SK-N-SH (cell line): ENCODE measurements around the gene NTM. TPM values are rescaled to one million over a fixed set of nuclear protein-coding genes. Genes with fewer than 3 reads are reported as not detected.

Experiments used
- CTCF ChIA-PET: fragments of 300-600, 350-600 bp; formaldehyde crosslinking; extraction: SDS; loops from one replicate; lab custom pipeline; 2021; lab: Yijun Ruan, JAX
- POLR2A ChIA-PET: fragments of 350-600 bp; sonication (Branson Sonifier 250); formaldehyde crosslinking; extraction: SDS; loops from one replicate; lab custom pipeline; 2020; ENCODE audit warnings: antibody characterized with exemption, inconsistent platforms; lab: Yijun Ruan, JAX
- DNase-seq: peaks from one replicate; pipeline ENCODE4 v3.0.0; 2012
- H2AFZ ChIP-seq: fragments of 200-600 bp; sonication (generic); 2 replicates; pipeline ENCODE4 v1.8.1; 2016; ENCODE audit warnings: antibody characterized with exemption, mild to moderate bottlenecking, low read depth
- H3F3A ChIP-seq: fragments of 200-600 bp; sonication (generic); replicated peaks from 2 replicates; pipeline ENCODE3; 2016; ENCODE audit warnings: antibody characterized with exemption, mild to moderate bottlenecking; ENCODE audit not compliant: insufficient read depth
- H3K27ac ChIP-seq, 2 experiments: fragments of 200-500 bp in 1 of 2; fragments of 200-600 bp in 1 of 2; sonication (Bioruptor generic) in 1 of 2; sonication (generic), shearing (Covaris generic) in 1 of 2; 2 replicates each; pipeline versions ENCODE4 v1.5.1 to v1.6.1; 2014 to 2016; ENCODE audit warnings: low read depth in 2 of 2, inconsistent platforms in 1 of 2, low read length in 1 of 2, mild to moderate bottlenecking in 1 of 2, mixed read lengths in 1 of 2
- H3K27me3 ChIP-seq: fragments of 200-600 bp; sonication (generic), shearing (Covaris generic); 2 replicates; pipeline ENCODE4 v1.6.1; 2016; ENCODE audit warnings: mixed run types; ENCODE audit not compliant: insufficient read depth
- H3K36me3 ChIP-seq, 2 experiments: fragments of 200-500 bp in 1 of 2; fragments of 200-600 bp in 1 of 2; sonication (Bioruptor generic) in 1 of 2; sonication (generic) in 1 of 2; replicated peaks in 1 of 2; 2 replicates each; pipeline versions ENCODE3 to v1.5.1; 2014 to 2016; ENCODE audit warnings: low read length in 1 of 2, mild to moderate bottlenecking in 1 of 2; ENCODE audit not compliant: insufficient read depth in 2 of 2, control insufficient read depth in 1 of 2
- H3K4me1 ChIP-seq, 2 experiments: fragments of 200-500 bp in 1 of 2; fragments of 200-600 bp in 1 of 2; sonication (Bioruptor generic) in 1 of 2; sonication (generic), shearing (Covaris generic) in 1 of 2; 2 replicates each; pipeline versions ENCODE4 v1.5.1 to v1.6.1; 2014 to 2016; ENCODE audit warnings: low read depth in 1 of 2, low read length in 1 of 2, mixed run types in 1 of 2; ENCODE audit not compliant: insufficient read depth in 2 of 2, control insufficient read depth in 1 of 2
- H3K4me2 ChIP-seq: fragments of 200-600 bp; sonication (generic), shearing (Covaris generic); 2 replicates; pipeline ENCODE4 v1.6.1; 2017; ENCODE audit warnings: mixed run types
- H3K4me3 ChIP-seq, 2 experiments: fragments of 200-500 bp in 1 of 2; fragments of 200-600 bp in 1 of 2; sonication (Bioruptor generic) in 1 of 2; sonication (generic), shearing (Covaris generic) in 1 of 2; 2 replicates each; pipeline versions ENCODE4 v1.5.1 to v1.8.1; 2014 to 2016; ENCODE audit warnings: low read depth in 2 of 2, inconsistent platforms in 1 of 2, low read length in 1 of 2, mild to moderate bottlenecking in 1 of 2, mixed read lengths in 1 of 2, moderate library complexity in 1 of 2
- H3K79me2 ChIP-seq: fragments of 200-600 bp; sonication (generic); 2 replicates; pipeline ENCODE4 v1.8.1; 2017; ENCODE audit warnings: mild to moderate bottlenecking; ENCODE audit not compliant: insufficient read depth
- H3K9ac ChIP-seq: fragments of 200-600 bp; sonication (generic); 2 replicates; pipeline ENCODE4 v1.6.1; 2017; ENCODE audit warnings: mixed run types
- H3K9me2 ChIP-seq: fragments of 200-600 bp; sonication (generic); 2 replicates; pipeline ENCODE4 v1.6.1; 2017; ENCODE audit warnings: mixed run types
- H3K9me3 ChIP-seq: fragments of 200-600 bp; sonication (generic); 2 replicates; pipeline ENCODE4 v1.6.1; 2017; ENCODE audit warnings: mixed run types, mild to moderate bottlenecking, moderate library complexity
- H4K20me1 ChIP-seq: fragments of 200-600 bp; sonication (generic); 2 replicates; pipeline ENCODE4 v1.6.1; 2017; ENCODE audit warnings: mild to moderate bottlenecking, mixed run types; ENCODE audit not compliant: insufficient read depth
- CHD2 ChIP-seq: fragments of 150-350 bp; IDR thresholded peaks from 2 replicates; pipeline ENCODE4 v1.6.1; 2018; ENCODE audit warnings: low read length; ENCODE audit not compliant: partially characterized antibody
- CTCF ChIP-seq: fragments of 200-600 bp; sonication (generic); IDR thresholded peaks from 2 replicates; pipeline ENCODE4 v1.6.1; 2017; ENCODE audit warnings: antibody characterized with exemption, mild to moderate bottlenecking, moderate library complexity
- EP300 ChIP-seq, 2 experiments: IDR thresholded peaks; 2 replicates each; pipeline versions ENCODE4 v1.4.0 to v1.6.1; 2012; ENCODE audit warnings: borderline replicate concordance in 1 of 2, low read depth in 1 of 2, low read length in 1 of 2
- EZH2phosphoT487 ChIP-seq: fragments of 200-600 bp; sonication (generic); IDR thresholded peaks from 2 replicates; pipeline ENCODE4 v1.6.1; 2017; ENCODE audit warnings: low read depth, mixed run types, mild to moderate bottlenecking, antibody characterized with exemption, moderate library complexity, borderline replicate concordance
- FOSL2 ChIP-seq: IDR thresholded peaks from 2 replicates; pipeline ENCODE4 v1.4.0; 2012; ENCODE audit warnings: low read depth, mild to moderate bottlenecking, moderate library complexity, borderline replicate concordance
- FOXM1 ChIP-seq: IDR thresholded peaks from 2 replicates; pipeline ENCODE4 v1.4.0; 2012; ENCODE audit warnings: low read depth, mild to moderate bottlenecking
- GABPA ChIP-seq: IDR thresholded peaks from 2 replicates; pipeline ENCODE4 v1.4.0; 2012; ENCODE audit warnings: low read depth, mild to moderate bottlenecking
- IRF3 ChIP-seq: fragments of 150-350 bp; IDR thresholded peaks from 2 replicates; pipeline ENCODE4 v1.6.1; 2016; ENCODE audit warnings: mild to moderate bottlenecking, low read depth, low read length
- MAX ChIP-seq: IDR thresholded peaks from 2 replicates; pipeline ENCODE4 v1.4.0; 2012; ENCODE audit warnings: low read depth
- NFIC ChIP-seq: IDR thresholded peaks from 2 replicates; pipeline ENCODE4 v1.4.0; 2012; ENCODE audit warnings: borderline replicate concordance
- NRF1 ChIP-seq: IDR thresholded peaks from 2 replicates; pipeline ENCODE4 v1.6.1; 2012; ENCODE audit warnings: low read depth, mild to moderate bottlenecking, low read length
- PBX3 ChIP-seq: IDR thresholded peaks from 2 replicates; pipeline ENCODE4; 2012
- POLR2AphosphoS5 ChIP-seq: IDR thresholded peaks from 2 replicates; pipeline ENCODE4 v1.6.1; 2012; ENCODE audit warnings: low read depth, low read length
- RCOR1 ChIP-seq: fragments of 150-350 bp; IDR thresholded peaks from 2 replicates; pipeline ENCODE4 v1.6.1; 2017; ENCODE audit warnings: antibody characterized with exemption, low read length
- RFX5 ChIP-seq: IDR thresholded peaks from 2 replicates; pipeline ENCODE4 v1.6.1; 2012; ENCODE audit warnings: mild to moderate bottlenecking, improper control_type of control experiment, low read length
- SIN3A ChIP-seq: IDR thresholded peaks from 2 replicates; pipeline ENCODE4 v1.6.1; 2012; ENCODE audit warnings: low read depth, mild to moderate bottlenecking, low read length, moderate library complexity, borderline replicate concordance
- TAF1 ChIP-seq: IDR thresholded peaks from 2 replicates; pipeline ENCODE4 v1.6.1; 2012; ENCODE audit warnings: low read depth, mild to moderate bottlenecking, low read length, moderate library complexity, borderline replicate concordance
- TCF12 ChIP-seq: IDR thresholded peaks from 2 replicates; pipeline ENCODE4 v1.4.0; 2012
- YY1 ChIP-seq: IDR thresholded peaks from 2 replicates; pipeline ENCODE4 v1.4.0; 2012; ENCODE audit warnings: low read depth, mild to moderate bottlenecking
- ZBTB33 ChIP-seq: IDR thresholded peaks from 2 replicates; pipeline ENCODE4 v1.4.0; 2012; ENCODE audit warnings: low read depth, borderline replicate concordance
- WGBS: methylation state at CpG from one replicate; pipeline ENCODE4 v1.1.6; 2017; ENCODE audit warnings: low lambda C conversion rate; 5-methylcytosine and 5-hydroxymethylcytosine counted together
- polyA plus RNA-seq, 3 experiments: library from polyadenylated mRNA; depleted of rRNA; stranded (reverse); fragments of >200 nt; gene quantifications; 2 replicates each; pipeline ENCODE4 v1.2.3, GENCODE V29; 2012

NTM gene
- polyA plus RNA-seq, 1 of the 3 experiments (the other 2 are of a cell fraction) = 20.0 TPM

GRCh38 chr11:132142554-132142953 is 772.1 kb downstream of the NTM start:
- Histone ChIP-seq H3K9me3 (no peaks in the 10 kb centered on the region), H3K79me2 (no peaks in the 10 kb centered on the region), H3F3A (no peaks in the 10 kb centered on the region), H3K27me3 (no peaks in the 10 kb centered on the region), H3K9me2 (no peaks in the 10 kb centered on the region), H3K27ac (no peak overlapping the region), H3K4me2 (no peak overlapping the region), H3K4me1 (no peaks in the 10 kb centered on the region), H2AFZ (no peak overlapping the region), H3K9ac (no peak overlapping the region), H3K4me3 (no peak overlapping the region), H4K20me1 (no peaks in the 10 kb centered on the region), H3K36me3 (peaks cover 0 to 3% of the 10 kb centered on the region in 2 experiments)
- TF ChIP-seq TCF12 (no peak), YY1 (no peak), NRF1 (no peak), EP300 (IDR thresholded peaks at IDR 0.05; ENCODE audit: borderline replicate concordance in 1 of 2, low read depth in 1 of 2, low read length in 1 of 2) (no peak), CHD2 (no peak), POLR2AphosphoS5 (no peak), FOSL2 (no peak), GABPA (no peak), SIN3A (no peak), RFX5 (no peak), RCOR1 (no peak), CTCF (no peak), TAF1 (no peak), MAX (no peak), EZH2phosphoT487 (no peak), ZBTB33 (no peak), IRF3 (no peak), NFIC (no peak; the same call in 1 of the 2 replicates), FOXM1 (no peak), PBX3 (no peak)
- no peak for DNase-seq
- ChIA-PET POLR2A (no interaction called here), CTCF (no interaction called here)
- WGBS = 85% methylated on average over 12 of the region's 12 CpGs
